Neural progenitor cell (in vitro differentiated cells): ENCODE measurements around the gene OR9A2. TPM values are rescaled to one million over a fixed set of nuclear protein-coding genes. Genes with fewer than 3 reads are reported as not detected.

ENCODE experiments used
- DNase-seq: peaks from one replicate; pipeline ENCODE4 v3.0.0-alpha.2; 2016; ENCODE audit warnings: low spot score
- H2AFZ ChIP-seq: fragments of 200-600 bp; sonication (generic); replicated peaks from 2 replicates; pipeline ENCODE4 v1.6.1; 2016; ENCODE audit warnings: antibody characterized with exemption
- H3F3A ChIP-seq: fragments of 200-600 bp; sonication (generic); 2 replicates; pipeline ENCODE4 v1.6.1; 2016; ENCODE audit warnings: antibody characterized with exemption, low read depth
- H3K27ac ChIP-seq: fragments of 200-600 bp; sonication (generic); 2 replicates; pipeline ENCODE4 v1.5.1; 2016; ENCODE audit warnings: mild to moderate bottlenecking
- H3K27me3 ChIP-seq: fragments of 200-600 bp; sonication (generic); 2 replicates; pipeline ENCODE4 v1.6.1; 2016; ENCODE audit warnings: mild to moderate bottlenecking, moderate library complexity
- H3K36me3 ChIP-seq: fragments of 200-600 bp; sonication (generic); 2 replicates; pipeline ENCODE4 v1.5.1; 2016
- H3K4me1 ChIP-seq: fragments of 200-600 bp; sonication (generic); 2 replicates; pipeline ENCODE4 v1.6.1; 2016; ENCODE audit warnings: mixed run types
- H3K4me2 ChIP-seq: fragments of 200-600 bp; sonication (generic); 2 replicates; pipeline ENCODE4 v1.6.1; 2016
- H3K4me3 ChIP-seq: fragments of 200-600 bp; sonication (generic); 2 replicates; pipeline ENCODE4 v1.5.1; 2016
- H3K79me2 ChIP-seq: fragments of 200-600 bp; sonication (generic); 2 replicates; pipeline ENCODE4 v1.6.1; 2016; ENCODE audit warnings: low read depth
- H3K9ac ChIP-seq: fragments of 200-600 bp; sonication (generic); 2 replicates; pipeline ENCODE4 v1.6.1; 2016
- H3K9me3 ChIP-seq: fragments of 200-600 bp; sonication (generic); 2 replicates; pipeline ENCODE4 v1.5.1; 2016; ENCODE audit warnings: low read depth
- H4K20me1 ChIP-seq: fragments of 200-600 bp; sonication (generic); 2 replicates; pipeline ENCODE4 v1.6.1; 2016; ENCODE audit warnings: low read depth
- H3K27ac Mint-ChIP-seq: 3 replicates; pipeline ENCODE4 v1.8.0; 2021; ENCODE audit warnings: mixed read lengths
- H3K27me3 Mint-ChIP-seq: 2 replicates; pipeline ENCODE4 v1.8.0; 2022; ENCODE audit warnings: low read depth, mild to moderate bottlenecking, inconsistent platforms, moderate library complexity, mixed read lengths; ENCODE audit not compliant: insufficient read depth
- H3K36me3 Mint-ChIP-seq: 3 replicates; pipeline ENCODE4 v1.8.0; 2021; ENCODE audit warnings: mixed read lengths
- H3K4me1 Mint-ChIP-seq: 3 replicates; pipeline ENCODE4 v1.8.0; 2021; ENCODE audit warnings: mixed read lengths
- H3K4me3 Mint-ChIP-seq: 3 replicates; pipeline ENCODE4 v1.8.0; 2021; ENCODE audit warnings: mild to moderate bottlenecking, moderate library complexity, mixed read lengths
- H3K9me3 Mint-ChIP-seq: 3 replicates; pipeline ENCODE4 v1.8.0; 2020; ENCODE audit warnings: mixed read lengths
- EZH2 ChIP-seq: fragments of 200-600 bp; sonication (generic); IDR thresholded peaks from 2 replicates; pipeline ENCODE4 v1.6.1; 2017; ENCODE audit warnings: antibody characterized with exemption, mild to moderate bottlenecking, moderate library complexity
- EZH2phosphoT487 ChIP-seq: fragments of 200-600 bp; sonication (generic); IDR thresholded peaks from 2 replicates; pipeline ENCODE4 v1.6.1; 2017; ENCODE audit warnings: antibody characterized with exemption
- total RNA-seq: library from RNA; depleted of rRNA; stranded (reverse); fragments of >200 nt; gene quantifications from 2 replicates; pipeline ENCODE4 v1.2.3, GENCODE V29; 2015; ENCODE audit warnings: low replicate concordance
- TF ChIP-seq, protein P1 (sequence below): fragments of 200-600 bp; sonication (generic); IDR thresholded peaks from 2 replicates; pipeline ENCODE4 v1.5.1; 2017; ENCODE audit warnings: antibody characterized with exemption, mild to moderate bottlenecking

Gene OR9A2
- total RNA-seq, 1 donor from 2014 or later = not detected

DNA sequence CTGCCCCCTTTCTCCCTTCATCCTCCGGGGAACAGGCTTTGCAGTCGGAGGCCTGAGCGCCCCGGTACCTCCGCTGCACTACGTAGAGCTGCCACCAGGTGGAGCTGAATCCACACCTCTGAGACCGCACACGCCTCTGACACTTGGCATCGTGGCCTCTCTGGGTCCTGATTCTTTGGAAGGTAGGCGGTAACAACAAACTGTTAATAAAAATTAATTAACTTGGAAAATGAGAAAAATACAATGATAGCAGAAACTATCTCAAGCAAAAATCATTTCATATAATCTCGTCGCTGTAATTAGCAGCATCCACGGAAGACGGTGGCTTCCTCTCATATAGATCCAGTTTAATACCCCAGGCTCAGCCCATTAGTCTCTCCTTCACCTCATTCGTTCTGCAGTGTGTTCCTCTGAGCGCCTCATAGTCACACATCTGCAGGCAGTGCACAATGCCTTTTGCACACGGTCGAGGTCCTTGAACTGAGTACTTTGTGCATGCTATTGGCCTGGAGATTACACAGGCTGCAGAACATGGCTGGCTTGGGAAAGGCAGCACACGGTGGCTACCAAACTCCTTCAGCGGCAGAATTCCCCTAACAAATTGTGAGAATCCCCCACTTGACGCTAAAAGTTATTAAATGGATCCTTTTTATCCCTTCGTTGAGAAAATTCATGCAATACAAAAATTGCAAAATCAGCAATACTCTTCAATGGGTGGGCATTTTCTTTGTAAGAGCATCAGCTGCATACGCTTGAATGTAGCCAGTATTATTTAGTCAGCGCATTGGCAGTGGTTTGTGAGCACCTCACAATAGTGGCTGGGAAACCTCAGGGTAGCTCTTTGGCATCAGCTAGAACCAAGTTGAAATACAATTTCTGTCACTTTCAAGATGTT lies 18.7 kb downstream of the OR9A2 start:
- Histone ChIP-seq H3K9me3 (no peaks in the 10 kb centered on the region), H3K9ac (no peak overlapping the region)

DNA sequence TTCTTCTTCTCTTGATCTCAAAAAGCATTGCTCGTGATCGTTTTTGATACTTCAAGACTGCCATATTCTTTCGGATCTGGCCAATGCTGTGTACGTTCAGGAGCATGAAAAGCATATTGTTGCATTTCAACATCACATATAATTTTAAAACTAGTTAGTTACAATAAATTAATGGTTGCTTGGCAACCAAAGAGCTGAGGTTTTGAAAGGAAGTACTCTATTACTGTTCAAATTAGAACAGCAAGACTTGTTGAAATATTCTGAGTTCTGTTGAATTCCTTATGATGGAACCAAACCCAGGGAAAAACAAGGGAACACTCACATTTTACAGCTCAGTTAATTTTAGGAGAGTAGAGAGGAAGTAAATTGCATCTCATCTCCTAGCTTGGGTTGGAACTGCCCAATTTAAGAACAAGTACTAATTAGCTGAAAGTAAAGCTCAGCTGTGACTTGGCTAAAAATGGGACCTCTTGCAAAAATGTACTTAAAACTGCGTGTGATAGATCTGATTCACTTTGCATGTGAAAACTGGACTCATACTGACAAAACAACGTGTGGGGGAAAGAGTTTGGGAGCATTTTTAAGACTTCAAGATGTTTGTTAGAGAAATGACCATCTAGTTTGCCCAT lies 21.2 kb downstream of the OR9A2 start:
- Histone ChIP-seq H3F3A (no peaks in the 10 kb centered on the region), H3K27me3 (no peaks in the 10 kb centered on the region), H3K36me3 (no peaks in the 10 kb centered on the region), H3K9me3 (no peaks in the 10 kb centered on the region), H4K20me1 (no peaks in the 10 kb centered on the region), H3K4me2 (no peak overlapping the region), H3K4me3 (no peak overlapping the region), H3K27ac (no peak overlapping the region), H3K9ac (no peak overlapping the region), H3K79me2 (no peaks in the 10 kb centered on the region), H3K4me1 (no peaks in the 10 kb centered on the region), H2AFZ (no peak overlapping the region)
- TF ChIP-seq EZH2phosphoT487 (no peak), EZH2 (no peak)
- TF ChIP-seq, protein P1, sequence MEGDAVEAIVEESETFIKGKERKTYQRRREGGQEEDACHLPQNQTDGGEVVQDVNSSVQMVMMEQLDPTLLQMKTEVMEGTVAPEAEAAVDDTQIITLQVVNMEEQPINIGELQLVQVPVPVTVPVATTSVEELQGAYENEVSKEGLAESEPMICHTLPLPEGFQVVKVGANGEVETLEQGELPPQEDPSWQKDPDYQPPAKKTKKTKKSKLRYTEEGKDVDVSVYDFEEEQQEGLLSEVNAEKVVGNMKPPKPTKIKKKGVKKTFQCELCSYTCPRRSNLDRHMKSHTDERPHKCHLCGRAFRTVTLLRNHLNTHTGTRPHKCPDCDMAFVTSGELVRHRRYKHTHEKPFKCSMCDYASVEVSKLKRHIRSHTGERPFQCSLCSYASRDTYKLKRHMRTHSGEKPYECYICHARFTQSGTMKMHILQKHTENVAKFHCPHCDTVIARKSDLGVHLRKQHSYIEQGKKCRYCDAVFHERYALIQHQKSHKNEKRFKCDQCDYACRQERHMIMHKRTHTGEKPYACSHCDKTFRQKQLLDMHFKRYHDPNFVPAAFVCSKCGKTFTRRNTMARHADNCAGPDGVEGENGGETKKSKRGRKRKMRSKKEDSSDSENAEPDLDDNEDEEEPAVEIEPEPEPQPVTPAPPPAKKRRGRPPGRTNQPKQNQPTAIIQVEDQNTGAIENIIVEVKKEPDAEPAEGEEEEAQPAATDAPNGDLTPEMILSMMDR = no peak
- Mint-ChIP-seq H3K27me3 (no peaks in the 10 kb centered on the region), H3K4me3 (no peak overlapping the region), H3K36me3 (no peaks in the 10 kb centered on the region), H3K9me3 (peaks cover 3% of the 10 kb centered on the region), H3K27ac (no peak overlapping the region), H3K4me1 (no peaks in the 10 kb centered on the region)
- no peak for DNase-seq

More for the DNA sequence above, 18.7 kb downstream of the OR9A2 start:
- Histone ChIP-seq H3K79me2 (no peaks in the 10 kb centered on the region), H3F3A (no peaks in the 10 kb centered on the region), H3K4me2 (no peak overlapping the region), H3K36me3 (no peaks in the 10 kb centered on the region), H3K27me3 (no peaks in the 10 kb centered on the region), H3K4me1 (no peaks in the 10 kb centered on the region), H3K4me3 (no peak overlapping the region), H4K20me1 (no peaks in the 10 kb centered on the region), H3K27ac (no peak overlapping the region), H2AFZ (no peak overlapping the region)
- Mint-ChIP-seq H3K36me3 (no peaks in the 10 kb centered on the region), H3K27ac (no peak overlapping the region), H3K4me3 (no peak overlapping the region), H3K9me3 (peaks cover 3% of the 10 kb centered on the region), H3K4me1 (no peaks in the 10 kb centered on the region), H3K27me3 (no peaks in the 10 kb centered on the region)
- DNase-seq = peak; percentile 84
- no peak for TF ChIP-seq EZH2
- TF ChIP-seq, protein P1 = peak; percentile 94

DNA sequence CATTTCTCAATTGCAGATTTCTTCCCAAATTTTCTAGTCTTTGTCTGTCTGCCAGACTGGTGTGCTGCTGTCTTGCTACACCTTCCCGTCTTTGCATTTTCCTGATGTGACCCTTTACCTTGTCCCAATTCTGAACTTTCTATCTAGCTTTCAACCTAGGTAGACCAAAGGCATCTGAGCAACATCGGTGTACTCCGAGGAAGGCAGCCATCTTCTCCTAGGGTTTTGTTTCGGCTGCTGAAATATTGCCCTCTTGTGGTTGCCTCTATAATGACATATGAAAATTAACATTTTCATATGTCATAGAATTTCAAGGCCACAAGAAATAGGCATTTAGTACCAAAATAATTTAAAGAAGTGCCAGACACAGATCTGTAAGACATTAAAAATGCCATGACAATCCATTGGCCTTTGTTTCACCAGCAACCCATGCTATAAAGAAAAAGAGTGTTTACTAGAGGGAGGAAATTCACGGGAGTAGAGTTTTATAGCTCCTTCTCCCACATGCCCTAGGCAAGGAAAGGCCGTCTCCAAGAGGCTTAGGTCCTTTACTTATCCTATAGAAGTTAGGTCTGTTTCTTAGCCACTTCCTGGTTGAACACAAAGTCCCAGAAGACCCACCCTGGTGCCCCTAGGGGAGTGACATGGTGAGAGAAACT lies 23.4 kb downstream of the OR9A2 start:
- Histone ChIP-seq H3K9ac (no peak overlapping the region), H3K27me3 (no peaks in the 10 kb centered on the region), H4K20me1 (no peaks in the 10 kb centered on the region), H3K79me2 (no peaks in the 10 kb centered on the region), H3K36me3 (no peaks in the 10 kb centered on the region), H3K4me3 (no peak overlapping the region), H2AFZ (peak overlapping the region; percentile 96), H3F3A (no peaks in the 10 kb centered on the region), H3K4me2 (no peak overlapping the region), H3K27ac (no peak overlapping the region), H3K9me3 (no peaks in the 10 kb centered on the region), H3K4me1 (no peaks in the 10 kb centered on the region)
- Mint-ChIP-seq H3K4me1 (no peaks in the 10 kb centered on the region), H3K4me3 (peak overlapping the region; percentile 57), H3K27me3 (no peaks in the 10 kb centered on the region), H3K9me3 (peaks cover 3% of the 10 kb centered on the region), H3K36me3 (no peaks in the 10 kb centered on the region), H3K27ac (no peak overlapping the region)
- DNase-seq = peak; percentile 47
- TF ChIP-seq, protein P1 = peak; percentile 84
- TF ChIP-seq EZH2 = no peak
